Breast epithelium (tissue), 3 donors: ENCODE measurements around the gene ZNF268.

Experiments
- CTCF ChIP-seq, 3 donors: fragments of 450-650 bp; IDR thresholded peaks; one replicate each; pipeline ENCODE4 v1.5.1; 2016 to 2017; ENCODE audit warnings: antibody characterized with exemption in 3 of 3, mild to moderate bottlenecking in 3 of 3, moderate library complexity in 3 of 3
- POLR2A ChIP-seq: fragments of 450-650 bp; IDR thresholded peaks from one replicate; pipeline ENCODE4 v1.6.1; 2016; ENCODE audit warnings: antibody characterized with exemption, mild to moderate bottlenecking, moderate library complexity

GRCh38 chr12:133145981-133146380, 35.3 kb upstream of the ZNF268 start:
- TF ChIP-seq CTCF (IDR thresholded peaks at IDR 0.05) (no peak), POLR2A (no peak)
